K562 (cell line): ENCODE measurements around the gene UBE2Q1. TPM values are rescaled to one million over a fixed set of nuclear protein-coding genes. Genes with fewer than 3 reads are reported as not detected.

Source experiments
- PHF21A ChIP-seq: fragments of 450-650 bp; IDR thresholded peaks from 2 replicates; pipeline ENCODE4 v1.6.1; 2017; ENCODE audit warnings: low read depth, borderline replicate concordance
- SREBF2 ChIP-seq: sonication (generic); formaldehyde crosslinking; IDR thresholded peaks from 2 replicates; pipeline ENCODE4 v1.4.0; 2020; ENCODE audit warnings: mild to moderate bottlenecking, missing genetic modification reagents
- TOE1 ChIP-seq, 2 experiments: fragments of 450-650 bp in 1 of 2; sonication (generic) in 1 of 2; formaldehyde crosslinking in 1 of 2; IDR thresholded peaks; 2 replicates each; pipeline versions ENCODE4 v1.7.1 to v1.8.0; 2016 to 2022; ENCODE audit warnings: borderline replicate concordance in 2 of 2, mild to moderate bottlenecking in 2 of 2, antibody characterized with exemption in 1 of 2, inconsistent platforms in 1 of 2, low read depth in 1 of 2, missing genetic modification reagents in 1 of 2, moderate library complexity in 1 of 2
- ZC3H8 ChIP-seq: fragments of 450-650 bp; IDR thresholded peaks from 2 replicates; pipeline ENCODE4 v1.6.1; 2017
- ZFX ChIP-seq: sonication (generic); formaldehyde crosslinking; IDR thresholded peaks from 2 replicates; pipeline ENCODE4 v1.8.0; 2022; ENCODE audit warnings: mild to moderate bottlenecking, missing genetic modification reagents, moderate library complexity
- ZNF232 ChIP-seq: sonication (generic); formaldehyde crosslinking; IDR thresholded peaks from 2 replicates; pipeline ENCODE4 v1.8.0; 2022; ENCODE audit warnings: mild to moderate bottlenecking, missing genetic modification reagents
- ZNF551 ChIP-seq: fragments of 250-450 bp; sonication (Bioruptor Pico); IDR thresholded peaks from 2 replicates; pipeline ENCODE4 v1.5.0; 2021; ENCODE audit warnings: mild to moderate bottlenecking, moderate library complexity
- ZNF561 ChIP-seq: fragments of 450-650 bp; formaldehyde crosslinking; conservative IDR thresholded peaks from 2 replicates; pipeline ENCODE4 v1.4.0; 2020; ENCODE audit warnings: mild to moderate bottlenecking, moderate library complexity
- ZNF77 ChIP-seq: fragments of 250-450 bp; sonication (Bioruptor Pico); IDR thresholded peaks from 2 replicates; pipeline ENCODE4 v1.5.0; 2020
- polyA plus RNA-seq, 8 experiments: library from polyadenylated mRNA; depleted of rRNA in 4 of 8; stranded (reverse) in 5 of 8; unstranded in 3 of 8; fragments of >200 nt; fragmentation: Nextera tagmentation in 2 of 8; fragmentation: Illumina TruSeq in 1 of 8; extraction: Ambion mirVana in 2 of 8; extraction: Trizol in 1 of 8; gene quantifications; 2 replicates each; pipeline versions ENCODE4 v1.2.1 to v1.2.3, GENCODE V29; 2011 to 2014; ENCODE audit warnings: inconsistent platforms in 1 of 8, missing spikeins in 1 of 8
- total RNA-seq, 7 experiments: library from RNA; depleted of rRNA in 6 of 7; stranded (reverse); fragments of >200 nt in 6 of 7; fragmentation: Illumina TruSeq in 2 of 7; extraction: Trizol in 2 of 7; gene quantifications; 2 replicates each; pipeline versions ENCODE4 v1.2.1 to v1.2.3, GENCODE V29; 2011 to 2021; ENCODE audit warnings: low replicate concordance in 1 of 7
- TF ChIP-seq, protein P1 (sequence below), 2 experiments: fragments of 450-650 bp in 1 of 2; IDR thresholded peaks; 2 replicates each; pipeline ENCODE4 v1.6.1; 2011 to 2017; ENCODE audit warnings: low read depth in 2 of 2, antibody characterized with exemption in 1 of 2, borderline replicate concordance in 1 of 2, low read length in 1 of 2, mild to moderate bottlenecking in 1 of 2, mixed read lengths in 1 of 2; ENCODE audit not compliant: control insufficient read depth in 1 of 2
- TF ChIP-seq, protein P2 (sequence below): sonication (generic); formaldehyde crosslinking; IDR thresholded peaks from 2 replicates; pipeline ENCODE4 v1.8.0; 2022; ENCODE audit warnings: missing genetic modification reagents, mild to moderate bottlenecking, borderline replicate concordance
- TF ChIP-seq, protein P3 (sequence below), 2 experiments: fragments of 450-650 bp; IDR thresholded peaks; 2 replicates each; pipeline ENCODE4 v1.6.1; 2016; ENCODE audit warnings: mild to moderate bottlenecking in 2 of 2, borderline replicate concordance in 1 of 2, low read depth in 1 of 2, moderate library complexity in 1 of 2

UBE2Q1 gene
- total and polyA plus RNA-seq, 9 of the 15 experiments (the other 6 are each of a cell fraction or from before 2014, with no cell fraction given): 8.0 to 58.8 (median 27.6) TPM

DNA sequence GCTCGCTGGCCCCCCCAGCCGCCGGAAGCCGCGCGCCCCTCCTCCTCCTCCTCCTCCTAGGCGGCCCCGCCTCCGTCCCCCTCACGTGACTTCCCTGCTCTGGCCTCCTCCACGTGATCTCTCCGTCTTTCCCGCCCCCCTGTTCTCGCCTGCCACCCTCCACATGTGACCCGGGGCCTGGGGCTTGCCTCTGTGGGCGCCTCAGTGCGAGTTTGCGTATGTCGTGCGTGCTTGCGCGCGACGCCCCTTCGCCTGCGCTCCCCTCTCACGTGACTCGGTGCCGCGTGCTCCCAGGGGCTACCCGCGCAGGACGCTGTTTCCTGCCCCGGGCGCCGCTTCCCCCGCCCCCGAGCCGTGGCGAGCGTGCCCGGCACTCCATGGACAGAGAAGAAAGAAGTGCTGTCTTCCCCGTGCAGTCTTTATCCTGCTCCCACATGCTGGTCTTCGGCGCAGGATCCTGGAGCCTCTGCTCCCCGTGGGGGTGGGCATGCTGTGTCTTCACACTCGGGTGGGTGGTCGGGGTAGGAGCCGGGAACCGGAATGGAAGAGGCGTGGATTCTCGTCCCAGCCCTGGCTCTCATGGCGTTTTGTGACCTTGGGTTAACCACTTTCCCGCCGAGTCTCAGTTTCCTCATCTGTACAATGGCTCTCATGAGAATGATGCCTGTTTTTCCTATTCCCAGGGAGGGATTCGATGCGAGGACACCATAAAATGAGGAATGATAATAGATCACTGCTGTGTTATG is 431 bp upstream of the UBE2Q1 start (continued):
- TF ChIP-seq, protein P1, sequence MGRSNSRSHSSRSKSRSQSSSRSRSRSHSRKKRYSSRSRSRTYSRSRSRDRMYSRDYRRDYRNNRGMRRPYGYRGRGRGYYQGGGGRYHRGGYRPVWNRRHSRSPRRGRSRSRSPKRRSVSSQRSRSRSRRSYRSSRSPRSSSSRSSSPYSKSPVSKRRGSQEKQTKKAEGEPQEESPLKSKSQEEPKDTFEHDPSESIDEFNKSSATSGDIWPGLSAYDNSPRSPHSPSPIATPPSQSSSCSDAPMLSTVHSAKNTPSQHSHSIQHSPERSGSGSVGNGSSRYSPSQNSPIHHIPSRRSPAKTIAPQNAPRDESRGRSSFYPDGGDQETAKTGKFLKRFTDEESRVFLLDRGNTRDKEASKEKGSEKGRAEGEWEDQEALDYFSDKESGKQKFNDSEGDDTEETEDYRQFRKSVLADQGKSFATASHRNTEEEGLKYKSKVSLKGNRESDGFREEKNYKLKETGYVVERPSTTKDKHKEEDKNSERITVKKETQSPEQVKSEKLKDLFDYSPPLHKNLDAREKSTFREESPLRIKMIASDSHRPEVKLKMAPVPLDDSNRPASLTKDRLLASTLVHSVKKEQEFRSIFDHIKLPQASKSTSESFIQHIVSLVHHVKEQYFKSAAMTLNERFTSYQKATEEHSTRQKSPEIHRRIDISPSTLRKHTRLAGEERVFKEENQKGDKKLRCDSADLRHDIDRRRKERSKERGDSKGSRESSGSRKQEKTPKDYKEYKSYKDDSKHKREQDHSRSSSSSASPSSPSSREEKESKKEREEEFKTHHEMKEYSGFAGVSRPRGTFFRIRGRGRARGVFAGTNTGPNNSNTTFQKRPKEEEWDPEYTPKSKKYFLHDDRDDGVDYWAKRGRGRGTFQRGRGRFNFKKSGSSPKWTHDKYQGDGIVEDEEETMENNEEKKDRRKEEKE (IDR thresholded peaks at IDR 0.05; ENCODE audit: borderline replicate concordance in 1 of 2, control insufficient read depth in 1 of 2, low read depth in 2 of 2, low read length in 1 of 2): 0 out of 4 replicates have a peak, but pooled peaks of 1 of the 2 experiments have one; percentile 43
- TF ChIP-seq ZNF232 (CRISPR knock-in tag) (peak; percentile 90; the same call in 1 of the 2 replicates), ZNF551 (CRISPR knock-in tag) (no peak), SREBF2 (no peak), PHF21A (no peak), ZNF77 (CRISPR knock-in tag) (no peak), TOE1 (IDR thresholded peaks at IDR 0.05; ENCODE audit: borderline replicate concordance) (peak; percentile 99), TOE1 (CRISPR knock-in tag; IDR thresholded peaks at IDR 0.05; ENCODE audit: borderline replicate concordance, low read depth) (peak; percentile 70; the same call in 1 of the 2 replicates), ZNF561 (CRISPR knock-in tag) (no peak), ZC3H8 (no peak), ZFX (CRISPR knock-in tag) (peak; percentile 77)
- TF ChIP-seq, protein P2, sequence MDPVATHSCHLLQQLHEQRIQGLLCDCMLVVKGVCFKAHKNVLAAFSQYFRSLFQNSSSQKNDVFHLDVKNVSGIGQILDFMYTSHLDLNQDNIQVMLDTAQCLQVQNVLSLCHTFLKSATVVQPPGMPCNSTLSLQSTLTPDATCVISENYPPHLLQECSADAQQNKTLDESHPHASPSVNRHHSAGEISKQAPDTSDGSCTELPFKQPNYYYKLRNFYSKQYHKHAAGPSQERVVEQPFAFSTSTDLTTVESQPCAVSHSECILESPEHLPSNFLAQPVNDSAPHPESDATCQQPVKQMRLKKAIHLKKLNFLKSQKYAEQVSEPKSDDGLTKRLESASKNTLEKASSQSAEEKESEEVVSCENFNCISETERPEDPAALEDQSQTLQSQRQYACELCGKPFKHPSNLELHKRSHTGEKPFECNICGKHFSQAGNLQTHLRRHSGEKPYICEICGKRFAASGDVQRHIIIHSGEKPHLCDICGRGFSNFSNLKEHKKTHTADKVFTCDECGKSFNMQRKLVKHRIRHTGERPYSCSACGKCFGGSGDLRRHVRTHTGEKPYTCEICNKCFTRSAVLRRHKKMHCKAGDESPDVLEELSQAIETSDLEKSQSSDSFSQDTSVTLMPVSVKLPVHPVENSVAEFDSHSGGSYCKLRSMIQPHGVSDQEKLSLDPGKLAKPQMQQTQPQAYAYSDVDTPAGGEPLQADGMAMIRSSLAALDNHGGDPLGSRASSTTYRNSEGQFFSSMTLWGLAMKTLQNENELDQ: peak; percentile 88; the same call in 1 of the 2 replicates
- TF ChIP-seq, protein P3, sequence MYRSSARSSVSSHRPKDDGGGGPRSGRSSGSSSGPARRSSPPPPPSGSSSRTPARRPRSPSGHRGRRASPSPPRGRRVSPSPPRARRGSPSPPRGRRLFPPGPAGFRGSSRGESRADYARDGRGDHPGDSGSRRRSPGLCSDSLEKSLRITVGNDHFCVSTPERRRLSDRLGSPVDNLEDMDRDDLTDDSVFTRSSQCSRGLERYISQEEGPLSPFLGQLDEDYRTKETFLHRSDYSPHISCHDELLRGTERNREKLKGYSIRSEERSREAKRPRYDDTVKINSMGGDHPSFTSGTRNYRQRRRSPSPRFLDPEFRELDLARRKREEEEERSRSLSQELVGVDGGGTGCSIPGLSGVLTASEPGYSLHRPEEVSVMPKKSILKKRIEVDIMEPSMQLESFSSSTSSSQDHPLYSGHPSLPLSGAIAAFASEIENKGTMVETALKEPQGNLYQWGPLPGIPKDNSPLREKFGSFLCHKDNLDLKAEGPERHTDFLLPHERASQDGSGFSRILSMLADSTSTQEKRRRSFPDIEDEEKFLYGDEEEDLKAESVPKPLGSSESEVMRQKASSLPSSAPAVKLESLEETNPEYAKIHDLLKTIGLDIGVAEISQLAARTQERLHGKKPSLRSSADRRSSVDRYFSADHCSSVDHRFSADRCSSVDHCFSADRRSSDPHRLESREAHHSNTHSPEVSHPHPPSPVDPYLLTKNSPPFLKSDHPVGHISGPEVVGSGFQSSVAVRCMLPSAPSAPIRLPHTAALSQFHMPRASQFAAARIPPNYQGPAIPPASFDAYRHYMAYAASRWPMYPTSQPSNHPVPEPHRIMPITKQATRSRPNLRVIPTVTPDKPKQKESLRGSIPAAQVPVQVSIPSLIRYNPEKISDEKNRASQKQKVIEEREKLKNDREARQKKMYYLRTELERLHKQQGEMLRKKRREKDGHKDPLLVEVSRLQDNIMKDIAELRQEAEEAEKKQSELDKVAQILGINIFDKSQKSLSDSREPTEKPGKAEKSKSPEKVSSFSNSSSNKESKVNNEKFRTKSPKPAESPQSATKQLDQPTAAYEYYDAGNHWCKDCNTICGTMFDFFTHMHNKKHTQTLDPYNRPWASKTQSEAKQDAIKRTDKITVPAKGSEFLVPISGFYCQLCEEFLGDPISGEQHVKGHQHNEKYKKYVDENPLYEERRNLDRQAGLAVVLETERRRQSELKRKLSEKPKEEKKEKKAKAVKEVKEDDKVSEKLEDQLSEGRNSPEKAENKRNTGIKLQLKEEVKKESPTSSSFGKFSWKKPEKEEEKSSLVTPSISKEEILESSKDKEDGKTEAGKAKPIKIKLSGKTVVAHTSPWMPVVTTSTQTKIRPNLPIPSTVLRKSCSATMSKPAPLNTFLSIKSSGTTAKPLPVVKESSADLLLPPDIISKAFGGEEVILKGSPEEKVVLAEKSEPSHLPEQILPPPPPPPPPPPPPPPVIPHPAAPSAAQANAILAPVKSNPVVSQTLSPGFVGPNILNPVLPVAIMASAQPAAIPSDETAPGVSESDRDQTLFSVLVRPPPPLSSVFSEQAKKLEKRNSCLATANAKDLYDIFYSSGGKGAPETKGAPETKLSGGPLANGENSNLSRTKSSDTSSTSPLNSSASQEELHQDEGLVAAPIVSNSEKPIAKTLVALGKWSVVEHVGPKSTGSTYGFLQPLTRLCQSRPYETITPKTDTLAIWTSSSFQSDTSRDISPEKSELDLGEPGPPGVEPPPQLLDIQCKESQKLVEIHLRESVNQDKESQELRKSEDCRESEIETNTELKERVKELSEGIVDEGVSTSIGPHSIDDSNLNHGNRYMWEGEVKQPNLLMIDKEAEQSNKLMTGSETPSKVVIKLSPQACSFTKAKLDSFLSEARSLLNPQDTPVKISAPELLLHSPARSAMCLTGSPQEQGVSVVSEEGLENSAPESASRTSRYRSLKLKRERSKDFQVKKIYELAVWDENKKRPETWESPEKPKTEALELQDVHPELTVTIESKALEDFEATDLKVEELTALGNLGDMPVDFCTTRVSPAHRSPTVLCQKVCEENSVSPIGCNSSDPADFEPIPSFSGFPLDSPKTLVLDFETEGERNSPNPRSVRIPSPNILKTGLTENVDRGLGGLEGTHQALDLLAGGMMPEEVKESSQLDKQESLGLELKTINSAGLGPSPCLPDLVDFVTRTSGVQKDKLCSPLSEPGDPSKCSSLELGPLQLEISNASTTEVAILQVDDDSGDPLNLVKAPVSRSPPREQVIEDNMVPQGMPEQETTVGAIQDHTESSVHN (IDR thresholded peaks at IDR 0.05; ENCODE audit: borderline replicate concordance in 1 of 2, low read depth in 1 of 2): no peak
